ENCODE measurements around the gene KTN1. TPM values are rescaled to one million over a fixed set of nuclear protein-coding genes. Genes with fewer than 3 reads are reported as not detected.

Gene KTN1
- total and polyA plus RNA-seq, 3 donors from 2014 or later: 74.8 to 247 (median 221) TPM

GRCh38 chr14:55681096-55681495 is 101.1 kb downstream of the KTN1 start:
- no peak for TF ChIP-seq CTCF (IDR thresholded peaks at IDR 0.05)
- no peak for TF ChIP-seq POLR2A (IDR thresholded peaks at IDR 0.05)
- Histone ChIP-seq H3K27ac (no peak overlapping the region), H3K36me3 (ENCODE audit: low read depth, missing control alignments) (no peaks in the 10 kb centered on the region), H3K4me3 (no peak overlapping the region), H3K9me3 (no peaks in the 10 kb centered on the region), H3K4me1 (no peaks in the 10 kb centered on the region), H3K27me3 (no peaks in the 10 kb centered on the region)
- intact Hi-C loops (cut with DNase I; ENCODE audit: low total_unique reads): no loop called here
- no peak for DNase-seq
- 94 to 97% methylated on average over 2 of the region's 2 CpGs for WGBS, 2 donors

GRCh38 chr14:55684956-55685584 is 105.1 kb downstream of the KTN1 start:
- H3K27ac ChIP-seq: no peak overlapping the region
- no peaks in the 10 kb centered on the region for H3K27me3 ChIP-seq
- H3K4me1 ChIP-seq: no peaks in the 10 kb centered on the region
- TF ChIP-seq POLR2A (IDR thresholded peaks at IDR 0.05): no peak
- TF ChIP-seq CTCF (IDR thresholded peaks at IDR 0.05): no peak
- H3K36me3 ChIP-seq (ENCODE audit: low read depth, missing control alignments): no peaks in the 10 kb centered on the region
- intact Hi-C loops (cut with DNase I; ENCODE audit: low total_unique reads): no loop called here
- H3K4me3 ChIP-seq: no peak overlapping the region
- no peaks in the 10 kb centered on the region for H3K9me3 ChIP-seq
- DNase-seq: no peak
- 94% methylated on average over 8 of the region's 8 CpGs for WGBS, 2 donors

GRCh38 chr14:55686713-55687112 is 106.7 kb downstream of the KTN1 start:
- Histone ChIP-seq H3K9me3 (no peaks in the 10 kb centered on the region), H3K36me3 (ENCODE audit: low read depth, missing control alignments) (no peaks in the 10 kb centered on the region), H3K4me3 (no peak overlapping the region), H3K4me1 (no peaks in the 10 kb centered on the region), H3K27me3 (no peaks in the 10 kb centered on the region), H3K27ac (no peak overlapping the region)
- intact Hi-C loops (cut with DNase I; ENCODE audit: low total_unique reads): no loop called here
- DNase-seq: no peak
- no peak for TF ChIP-seq POLR2A (IDR thresholded peaks at IDR 0.05)
- TF ChIP-seq CTCF (IDR thresholded peaks at IDR 0.05): no peak
- 80 to 88% methylated on average over 7 of the region's 7 CpGs for WGBS, 2 donors

- H3K4me3 ChIP-seq: no peak overlapping the region
- 78 to 91% methylated on average over 2 of the region's 2 CpGs for WGBS, 2 donors
- H3K36me3 ChIP-seq (ENCODE audit: low read depth, missing control alignments): no peaks in the 10 kb centered on the region
- H3K27me3 ChIP-seq: no peaks in the 10 kb centered on the region
- H3K9me3 ChIP-seq: no peaks in the 10 kb centered on the region
- TF ChIP-seq POLR2A (IDR thresholded peaks at IDR 0.05) (no peak), CTCF (IDR thresholded peaks at IDR 0.05) (no peak)
- DNase-seq: no peak
- intact Hi-C loops (cut with DNase I; ENCODE audit: low total_unique reads): no loop called here
- H3K27ac ChIP-seq: no peak overlapping the region
- H3K4me1 ChIP-seq: no peaks in the 10 kb centered on the region
Observed at GRCh38 chr14:55688566-55688965, 108.6 kb downstream of the KTN1 start.
